DND-41 (cell line): ENCODE data around the gene TMEM178B.

Source experiments
- CTCF ChIP-seq: IDR thresholded peaks from 2 replicates; pipeline ENCODE4 v1.5.1; 2012; ENCODE audit warnings: borderline replicate concordance, low read length, moderate library complexity, mild to moderate bottlenecking; ENCODE audit not compliant: poor library complexity, severe bottlenecking; ENCODE audit errors: extremely low read depth
- EZH2 ChIP-seq: IDR thresholded peaks from 3 replicates; pipeline ENCODE4 v1.6.1; 2012; ENCODE audit warnings: borderline replicate concordance, low read depth, mild to moderate bottlenecking, moderate library complexity, low read length, inconsistent platforms; ENCODE audit not compliant: severe bottlenecking

GRCh38 chr7:141483044-141483443 lies 409.2 kb downstream of the TMEM178B start:
- TF ChIP-seq CTCF (no peak), EZH2 (no peak)
